NCI-H526 treated with DMSO at 0.1 percent for 48 hours (cell line): ENCODE measurements around the gene COL18A1.

Experiments used
- DNase-seq: peaks from one replicate; lab custom pipeline; 2025; lab: John Stamatoyannopoulos, UW

The COL18A1 gene

GRCh38 chr21:45414396-45415187 is 9.6 kb downstream of the COL18A1 start:
- no peak for DNase-seq

DNA sequence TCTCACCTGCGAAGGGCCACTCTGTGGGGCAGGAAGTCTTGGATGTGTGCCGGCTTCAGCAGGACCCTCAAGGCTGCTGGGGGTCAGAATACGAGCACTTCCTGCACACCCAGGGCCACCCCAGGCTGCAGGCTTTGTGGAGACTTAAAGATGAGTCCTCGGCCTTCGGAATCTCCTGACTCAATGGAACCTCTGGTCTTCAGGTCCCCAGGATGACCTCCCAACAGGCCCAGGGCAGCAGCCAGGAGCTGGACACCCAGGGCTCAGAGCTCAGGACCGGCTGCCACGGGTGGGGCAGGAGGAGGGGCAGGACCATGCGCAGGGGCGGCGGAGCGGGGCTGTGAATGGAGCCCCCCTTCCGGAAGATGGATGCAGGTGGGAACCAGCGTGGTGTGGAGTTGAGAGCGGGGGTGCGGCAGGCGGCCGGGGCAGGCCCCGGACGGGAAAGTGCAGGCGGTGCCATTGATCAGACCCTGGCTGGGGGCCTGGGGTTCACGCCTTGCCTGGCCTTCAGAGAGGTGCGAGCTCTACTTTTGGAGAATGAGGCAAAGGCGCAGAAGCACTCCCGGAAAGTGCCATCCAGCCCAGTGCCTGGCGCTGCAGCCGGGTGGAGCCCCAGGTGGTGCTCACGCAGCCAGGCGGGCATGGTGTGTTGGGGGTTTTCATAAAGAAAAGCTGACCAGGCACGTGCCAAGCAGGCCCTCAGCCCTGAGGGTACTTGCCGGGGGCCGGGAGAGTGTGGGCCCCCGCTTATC is 10.4 kb downstream of the COL18A1 start:
- no peak for DNase-seq

- DNase-seq, result no peak
Observed at GRCh38 chr21:45415943-45416611, 11.1 kb downstream of the COL18A1 start.

- no peak for DNase-seq
Observed at GRCh38 chr21:45416620-45417019, 11.7 kb downstream of the COL18A1 start.

DNA sequence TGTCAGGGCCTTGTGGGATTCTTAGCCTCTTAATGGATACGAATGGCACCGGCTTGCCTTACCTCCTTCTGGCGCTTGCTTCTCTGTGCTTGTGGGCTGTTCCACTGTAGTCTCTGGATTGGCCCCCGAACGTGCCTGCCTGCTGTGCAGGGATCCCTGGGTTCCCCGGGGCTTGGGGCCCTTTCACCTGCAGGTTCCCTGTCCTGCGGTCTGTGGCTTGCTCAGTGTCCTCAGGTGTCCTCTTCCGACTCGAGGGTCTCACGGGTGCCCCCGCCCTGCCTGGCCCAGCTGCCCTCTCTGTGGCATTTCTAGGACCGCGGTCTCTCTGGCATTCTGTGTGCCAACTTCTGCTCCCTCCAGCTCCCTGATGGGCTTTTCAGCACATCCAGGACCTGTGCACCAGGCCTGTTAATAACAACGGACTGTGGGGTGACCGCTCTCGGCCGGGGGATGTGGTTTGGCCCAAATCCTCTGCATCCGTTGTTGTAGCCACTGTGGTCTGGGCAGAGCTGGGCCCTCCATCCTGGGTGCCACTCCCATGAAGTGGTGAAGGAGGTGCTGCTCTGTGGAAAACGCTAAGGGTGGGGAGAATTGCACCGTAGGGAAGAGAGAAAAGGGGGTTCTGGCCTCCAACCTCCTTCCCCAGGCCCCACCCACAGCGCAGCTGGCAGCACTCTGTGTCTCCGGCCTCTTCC is 12.4 kb downstream of the COL18A1 start:
- no peak for DNase-seq

- no peak for DNase-seq
Observed at GRCh38 chr21:45417951-45418300, 13.0 kb downstream of the COL18A1 start.

GRCh38 chr21:45418301-45419071 is 13.5 kb downstream of the COL18A1 start:
- no peak for DNase-seq

DNA sequence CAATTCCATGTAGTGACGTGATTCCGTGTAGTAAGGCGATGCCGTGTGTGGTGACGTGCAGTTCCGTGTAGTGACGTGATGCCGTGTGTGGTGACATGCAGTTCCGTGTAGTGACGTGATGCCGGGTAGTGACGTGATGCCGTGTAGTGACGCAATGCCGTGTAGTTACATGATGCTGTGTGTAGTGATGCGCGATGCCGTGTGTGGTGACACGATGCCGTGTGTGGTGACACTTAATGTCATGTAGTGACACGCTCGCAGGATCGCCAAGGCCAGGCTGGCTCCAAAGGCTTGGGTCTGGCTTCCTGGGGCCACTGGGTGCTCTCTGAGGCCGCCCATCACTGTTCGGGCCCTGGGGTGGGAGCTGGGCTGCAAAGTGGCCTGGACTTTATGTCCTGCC is 14.2 kb downstream of the COL18A1 start:
- DNase-seq, result no peak

DNA sequence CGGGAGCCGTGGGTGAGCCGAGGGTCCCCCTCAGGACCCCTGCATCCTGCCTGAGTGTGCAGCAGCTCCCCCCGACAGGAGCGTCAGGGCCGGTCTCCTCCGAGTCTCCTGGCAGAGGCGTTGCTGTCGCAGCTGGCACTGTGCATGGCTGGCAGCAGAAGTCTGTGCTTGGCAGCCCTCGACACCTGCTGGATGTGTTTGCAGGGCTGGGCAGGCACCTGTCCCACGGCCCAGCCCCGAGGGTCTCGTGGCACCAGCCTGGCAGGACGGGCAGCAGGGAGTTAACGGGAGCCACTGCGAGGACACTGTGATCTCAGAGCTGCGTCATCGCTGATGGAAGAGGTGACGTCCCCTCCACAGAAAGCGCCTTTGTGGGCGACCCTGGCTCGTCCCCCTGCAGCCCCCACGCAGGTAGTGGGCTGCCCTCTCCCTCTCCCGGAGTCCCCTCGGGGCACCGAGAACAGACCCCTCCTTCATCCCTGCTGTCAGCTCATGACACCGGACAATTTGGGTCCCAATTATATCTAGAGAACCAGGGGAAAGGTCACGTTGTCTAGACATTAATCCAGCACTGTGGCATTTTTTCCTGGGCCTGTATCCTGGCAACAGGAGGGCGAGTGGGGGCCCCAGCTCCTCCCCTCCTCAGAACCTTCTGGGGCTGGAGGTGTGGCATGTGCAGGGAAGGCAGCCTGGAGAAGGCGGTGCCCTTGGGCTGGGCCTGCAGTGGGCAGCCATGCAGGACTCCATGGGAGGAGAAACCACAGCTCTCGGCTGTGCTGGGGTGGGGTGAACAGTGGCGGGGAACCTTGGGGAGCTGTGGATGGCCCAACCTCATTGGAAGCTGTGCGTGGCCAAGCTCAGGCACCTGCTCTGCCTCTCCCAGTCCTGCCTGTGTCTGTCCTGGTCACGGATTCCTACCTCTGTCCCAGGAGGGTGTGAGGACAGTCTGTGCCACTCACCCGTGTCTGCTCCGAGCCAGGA is 15.4 kb downstream of the COL18A1 start:
- DNase-seq, result no peak

DNA sequence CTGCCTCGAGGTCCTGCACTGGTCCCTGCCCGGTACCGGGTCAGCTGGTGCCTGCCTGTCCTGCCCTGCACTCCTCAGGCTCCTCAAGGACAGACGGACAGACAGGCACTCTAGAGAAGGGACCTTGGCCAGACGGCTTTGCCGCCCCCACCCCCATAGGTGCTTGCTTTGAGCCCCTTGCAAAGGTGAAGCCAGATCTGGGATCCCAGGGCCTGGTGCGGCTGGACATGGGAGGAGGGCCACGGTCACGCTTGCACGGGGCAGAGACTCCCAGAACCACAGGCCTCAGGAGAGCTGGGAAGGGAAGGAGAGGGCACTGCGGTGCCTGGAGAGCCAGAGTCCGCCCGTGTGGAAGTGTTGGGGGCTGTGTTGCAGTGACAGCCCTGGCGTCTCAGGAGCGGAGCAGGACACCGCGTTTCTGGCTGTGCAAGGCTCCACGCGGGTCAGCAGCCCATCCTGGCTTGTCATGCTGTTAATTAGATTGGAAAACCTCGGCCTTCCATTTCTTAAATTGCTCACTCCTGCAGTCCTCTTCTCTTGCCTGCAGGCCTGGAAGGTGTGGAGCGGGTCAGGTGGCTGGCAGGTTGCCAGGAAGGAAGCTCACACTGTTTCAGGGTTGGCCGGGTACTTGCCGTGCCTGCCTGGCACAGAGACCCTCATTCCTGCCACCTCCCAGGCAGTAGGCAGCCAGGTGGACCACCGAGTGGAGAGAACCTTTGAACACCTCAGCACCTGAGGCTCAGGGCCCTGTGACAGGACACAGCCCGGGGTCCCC is 16.3 kb downstream of the COL18A1 start:
- DNase-seq, result no peak

- no peak for DNase-seq
Observed at GRCh38 chr21:45421846-45422775, 17.1 kb downstream of the COL18A1 start.

- DNase-seq, result no peak
Observed at GRCh38 chr21:45423201-45423955, 18.4 kb downstream of the COL18A1 start.

- no peak for DNase-seq
Observed at GRCh38 chr21:45423968-45424853, 19.2 kb downstream of the COL18A1 start.

GRCh38 chr21:45424854-45425795 is 20.2 kb downstream of the COL18A1 start:
- no peak for DNase-seq
